ENCODE results near the gene CLMN. TPM values are rescaled to one million over a fixed set of nuclear protein-coding genes. Genes with fewer than 3 reads are reported as not detected.

Gene CLMN
- total and polyA plus RNA-seq, 10 of the 15 experiments (the other 5 are each of a cell fraction or from before 2014, with no cell fraction given): 7.8 to 49.3 (median 18.5) TPM

DNA sequence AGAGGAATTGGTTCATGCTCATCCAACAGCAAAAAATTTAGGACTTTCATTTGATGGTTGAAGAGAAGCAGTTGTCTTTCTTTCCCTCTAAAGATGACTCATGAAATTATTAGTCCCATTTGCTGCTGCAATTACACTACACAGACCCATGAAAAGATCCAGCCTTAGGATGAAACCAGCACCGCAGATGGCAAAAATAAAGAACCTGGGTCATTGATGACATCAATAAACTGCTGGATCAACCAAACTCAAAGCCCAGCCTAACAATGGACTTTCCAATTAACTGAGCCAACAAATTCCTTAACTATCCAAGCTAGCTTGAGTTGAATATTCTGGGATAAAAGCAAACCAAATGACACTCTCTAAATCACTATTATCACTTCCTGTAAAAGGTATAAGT is 183.1 kb downstream of the CLMN start:
- Histone ChIP-seq H3K79me2 (ENCODE audit: control insufficient read depth, insufficient read depth, low read length) (peaks cover 56% of the 10 kb centered on the region), H3K9ac (ENCODE audit: control insufficient read depth, insufficient read depth, low read length) (no peak overlapping the region), H3K36me3 (ENCODE audit: control insufficient read depth in 2 of 2, insufficient read depth in 2 of 2, low read length in 1 of 2) (peaks cover 1 to 24% of the 10 kb centered on the region in 2 experiments; a peak in 3 of 4 replicates), H3K4me2 (ENCODE audit: control insufficient read depth, insufficient read depth) (no peak overlapping the region), H3K4me3 (no peak overlapping the region), H3K9me3 (replicated peaks; ENCODE audit: control insufficient read depth, insufficient read depth, low read length) (no peaks in the 10 kb centered on the region), H4K20me1 (ENCODE audit: control insufficient read depth, insufficient read depth) (no peaks in the 10 kb centered on the region), H2AFZ (ENCODE audit: control insufficient read depth, low read depth, low read length) (no peak overlapping the region), H3K4me1 (ENCODE audit: control insufficient read depth, insufficient read depth, low read length) (peaks cover 15% of the 10 kb centered on the region), H3K27ac (ENCODE audit: control insufficient read depth, insufficient read depth) (no peak overlapping the region), H3K27me3 (replicated peaks in 1 of 2; ENCODE audit: control insufficient read depth in 2 of 2, insufficient read depth in 2 of 2, low read length in 1 of 2) (no peaks in the 10 kb centered on the region)
- RAD21 ChIA-PET (ENCODE audit: unreplicated experiment): no interaction called here
- no TSS peak for BruUV-seq (replicated peaks)
- DNase-seq (ENCODE audit: low read depth, low spot score) (no peak), ATAC-seq (no peak), FAIRE-seq (no peak)
- intact Hi-C loops (cut with micrococcal nuclease; ENCODE audit: unreplicated experiment) (no loop called here), in situ Hi-C loops (cut with MboI) (no loop called here)
- CTCF ChIA-PET: interaction anchor here (1.6 kb wide), 1 partner anchor 19 kb away, joined by 4 read pairs; no protein-coding TSS in a partner anchor
- POLR2A ChIA-PET: no interaction called here
- WGBS (ENCODE audit: insufficient coverage, insufficient replicate concordance, low lambda C conversion rate, missing lambda C conversion rate): 100% methylated on average over 1 of the region's 1 CpG
- SMC1A ChIA-PET (ENCODE audit: uncharacterized antibody, unreplicated experiment): interaction anchor here (0.7 to 1.6 kb wide), 3 partner anchors 11 to 390 kb away, joined by 3 to 4 read pairs (median 3); no protein-coding TSS in a partner anchor
- TF ChIP-seq, protein P1, sequence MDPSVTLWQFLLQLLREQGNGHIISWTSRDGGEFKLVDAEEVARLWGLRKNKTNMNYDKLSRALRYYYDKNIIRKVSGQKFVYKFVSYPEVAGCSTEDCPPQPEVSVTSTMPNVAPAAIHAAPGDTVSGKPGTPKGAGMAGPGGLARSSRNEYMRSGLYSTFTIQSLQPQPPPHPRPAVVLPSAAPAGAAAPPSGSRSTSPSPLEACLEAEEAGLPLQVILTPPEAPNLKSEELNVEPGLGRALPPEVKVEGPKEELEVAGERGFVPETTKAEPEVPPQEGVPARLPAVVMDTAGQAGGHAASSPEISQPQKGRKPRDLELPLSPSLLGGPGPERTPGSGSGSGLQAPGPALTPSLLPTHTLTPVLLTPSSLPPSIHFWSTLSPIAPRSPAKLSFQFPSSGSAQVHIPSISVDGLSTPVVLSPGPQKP (IDR thresholded peaks at IDR 0.05; ENCODE audit: low read depth, low read length): no peak
- TF ChIP-seq KAT2A (conservative IDR thresholded peaks at IDR 0.05; ENCODE audit: control insufficient read depth, low read depth, low read length) (no peak), BACH1 (IDR thresholded peaks at IDR 0.05; ENCODE audit: borderline replicate concordance) (no peak), POLR2AphosphoS5 (IDR thresholded peaks at IDR 0.05; ENCODE audit: low read length) (no peak), STAT3 (IDR thresholded peaks at IDR 0.05; ENCODE audit: low read depth, low read length) (no peak), YBX1 (IDR thresholded peaks at IDR 0.05) (no peak), BMI1 (IDR thresholded peaks at IDR 0.05; ENCODE audit: borderline replicate concordance) (no peak), FOXM1 (IDR thresholded peaks at IDR 0.05; ENCODE audit: low read depth, low read length) (no peak), TCF12 (IDR thresholded peaks at IDR 0.05; ENCODE audit: low read depth, low read length) (no peak), TCF3 (IDR thresholded peaks at IDR 0.05; ENCODE audit: borderline replicate concordance, insufficient read depth, low read depth, low read length) (no peak)
- TF ChIP-seq, protein P2, sequence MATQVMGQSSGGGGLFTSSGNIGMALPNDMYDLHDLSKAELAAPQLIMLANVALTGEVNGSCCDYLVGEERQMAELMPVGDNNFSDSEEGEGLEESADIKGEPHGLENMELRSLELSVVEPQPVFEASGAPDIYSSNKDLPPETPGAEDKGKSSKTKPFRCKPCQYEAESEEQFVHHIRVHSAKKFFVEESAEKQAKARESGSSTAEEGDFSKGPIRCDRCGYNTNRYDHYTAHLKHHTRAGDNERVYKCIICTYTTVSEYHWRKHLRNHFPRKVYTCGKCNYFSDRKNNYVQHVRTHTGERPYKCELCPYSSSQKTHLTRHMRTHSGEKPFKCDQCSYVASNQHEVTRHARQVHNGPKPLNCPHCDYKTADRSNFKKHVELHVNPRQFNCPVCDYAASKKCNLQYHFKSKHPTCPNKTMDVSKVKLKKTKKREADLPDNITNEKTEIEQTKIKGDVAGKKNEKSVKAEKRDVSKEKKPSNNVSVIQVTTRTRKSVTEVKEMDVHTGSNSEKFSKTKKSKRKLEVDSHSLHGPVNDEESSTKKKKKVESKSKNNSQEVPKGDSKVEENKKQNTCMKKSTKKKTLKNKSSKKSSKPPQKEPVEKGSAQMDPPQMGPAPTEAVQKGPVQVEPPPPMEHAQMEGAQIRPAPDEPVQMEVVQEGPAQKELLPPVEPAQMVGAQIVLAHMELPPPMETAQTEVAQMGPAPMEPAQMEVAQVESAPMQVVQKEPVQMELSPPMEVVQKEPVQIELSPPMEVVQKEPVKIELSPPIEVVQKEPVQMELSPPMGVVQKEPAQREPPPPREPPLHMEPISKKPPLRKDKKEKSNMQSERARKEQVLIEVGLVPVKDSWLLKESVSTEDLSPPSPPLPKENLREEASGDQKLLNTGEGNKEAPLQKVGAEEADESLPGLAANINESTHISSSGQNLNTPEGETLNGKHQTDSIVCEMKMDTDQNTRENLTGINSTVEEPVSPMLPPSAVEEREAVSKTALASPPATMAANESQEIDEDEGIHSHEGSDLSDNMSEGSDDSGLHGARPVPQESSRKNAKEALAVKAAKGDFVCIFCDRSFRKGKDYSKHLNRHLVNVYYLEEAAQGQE (IDR thresholded peaks at IDR 0.05; ENCODE audit: low read depth, low read length): no peak
- TF ChIP-seq, protein P3, sequence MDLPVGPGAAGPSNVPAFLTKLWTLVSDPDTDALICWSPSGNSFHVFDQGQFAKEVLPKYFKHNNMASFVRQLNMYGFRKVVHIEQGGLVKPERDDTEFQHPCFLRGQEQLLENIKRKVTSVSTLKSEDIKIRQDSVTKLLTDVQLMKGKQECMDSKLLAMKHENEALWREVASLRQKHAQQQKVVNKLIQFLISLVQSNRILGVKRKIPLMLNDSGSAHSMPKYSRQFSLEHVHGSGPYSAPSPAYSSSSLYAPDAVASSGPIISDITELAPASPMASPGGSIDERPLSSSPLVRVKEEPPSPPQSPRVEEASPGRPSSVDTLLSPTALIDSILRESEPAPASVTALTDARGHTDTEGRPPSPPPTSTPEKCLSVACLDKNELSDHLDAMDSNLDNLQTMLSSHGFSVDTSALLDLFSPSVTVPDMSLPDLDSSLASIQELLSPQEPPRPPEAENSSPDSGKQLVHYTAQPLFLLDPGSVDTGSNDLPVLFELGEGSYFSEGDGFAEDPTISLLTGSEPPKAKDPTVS (IDR thresholded peaks at IDR 0.05; ENCODE audit: low read depth, low read length): no peak
- TF ChIP-seq, protein P4, sequence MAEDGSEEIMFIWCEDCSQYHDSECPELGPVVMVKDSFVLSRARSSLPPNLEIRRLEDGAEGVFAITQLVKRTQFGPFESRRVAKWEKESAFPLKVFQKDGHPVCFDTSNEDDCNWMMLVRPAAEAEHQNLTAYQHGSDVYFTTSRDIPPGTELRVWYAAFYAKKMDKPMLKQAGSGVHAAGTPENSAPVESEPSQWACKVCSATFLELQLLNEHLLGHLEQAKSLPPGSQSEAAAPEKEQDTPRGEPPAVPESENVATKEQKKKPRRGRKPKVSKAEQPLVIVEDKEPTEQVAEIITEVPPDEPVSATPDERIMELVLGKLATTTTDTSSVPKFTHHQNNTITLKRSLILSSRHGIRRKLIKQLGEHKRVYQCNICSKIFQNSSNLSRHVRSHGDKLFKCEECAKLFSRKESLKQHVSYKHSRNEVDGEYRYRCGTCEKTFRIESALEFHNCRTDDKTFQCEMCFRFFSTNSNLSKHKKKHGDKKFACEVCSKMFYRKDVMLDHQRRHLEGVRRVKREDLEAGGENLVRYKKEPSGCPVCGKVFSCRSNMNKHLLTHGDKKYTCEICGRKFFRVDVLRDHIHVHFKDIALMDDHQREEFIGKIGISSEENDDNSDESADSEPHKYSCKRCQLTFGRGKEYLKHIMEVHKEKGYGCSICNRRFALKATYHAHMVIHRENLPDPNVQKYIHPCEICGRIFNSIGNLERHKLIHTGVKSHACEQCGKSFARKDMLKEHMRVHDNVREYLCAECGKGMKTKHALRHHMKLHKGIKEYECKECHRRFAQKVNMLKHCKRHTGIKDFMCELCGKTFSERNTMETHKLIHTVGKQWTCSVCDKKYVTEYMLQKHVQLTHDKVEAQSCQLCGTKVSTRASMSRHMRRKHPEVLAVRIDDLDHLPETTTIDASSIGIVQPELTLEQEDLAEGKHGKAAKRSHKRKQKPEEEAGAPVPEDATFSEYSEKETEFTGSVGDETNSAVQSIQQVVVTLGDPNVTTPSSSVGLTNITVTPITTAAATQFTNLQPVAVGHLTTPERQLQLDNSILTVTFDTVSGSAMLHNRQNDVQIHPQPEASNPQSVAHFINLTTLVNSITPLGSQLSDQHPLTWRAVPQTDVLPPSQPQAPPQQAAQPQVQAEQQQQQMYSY (CRISPR knock-in tag; IDR thresholded peaks at IDR 0.05): no peak

All from GM12878 (cell line).